ENCODE measurements around the gene SHOX. TPM values are rescaled to one million over a fixed set of nuclear protein-coding genes. Genes with fewer than 3 reads are reported as not detected.
"Not testable (repeated sequence)": the region's sequence is repeated elsewhere in the genome, so short reads cannot be mapped to it uniquely, and the experiment has no call there.

Gene SHOX
- total RNA-seq, 1 donor from 2014 or later = not detected

GRCh38 chrX:619812-620531 lies 10.6 kb upstream of the SHOX start:
- ATAC-seq (peak; percentile 28), DNase-seq (no peak)
- Histone ChIP-seq H3K9me3 (no peaks in the 10 kb centered on the region), H3K36me3 (no peaks in the 10 kb centered on the region), H3K27ac (no peak overlapping the region), H3K4me1 (no peaks in the 10 kb centered on the region), H3K4me3 (no peak overlapping the region), H3K27me3 (peaks cover 44% of the 10 kb centered on the region)
- intact Hi-C loops (cut with DNase I) = no loop called here
- TF ChIP-seq CTCF (IDR thresholded peaks at IDR 0.05) = no peak

GRCh38 chrX:621705-622503 lies 8.7 kb upstream of the SHOX start:
- ATAC-seq (no peak), DNase-seq (no peak)
- no peak overlapping the region for H3K4me3 ChIP-seq
- H3K4me1 ChIP-seq = no peaks in the 10 kb centered on the region
- no peak for TF ChIP-seq CTCF (IDR thresholded peaks at IDR 0.05)
- no peaks in the 10 kb centered on the region for H3K36me3 ChIP-seq
- no peak overlapping the region for H3K27ac ChIP-seq
- intact Hi-C loops (cut with DNase I) = no loop called here
- peaks cover 44% of the 10 kb centered on the region for H3K27me3 ChIP-seq
- H3K9me3 ChIP-seq = no peaks in the 10 kb centered on the region

- DNase-seq, ATAC-seq, H3K27ac ChIP-seq: not testable (repeated sequence)
Observed at GRCh38 chrX:622802-623201, 7.8 kb upstream of the SHOX start.

GRCh38 chrX:623268-623598 lies 7.4 kb upstream of the SHOX start:
- TF ChIP-seq CTCF (IDR thresholded peaks at IDR 0.05) = no peak
- Histone ChIP-seq H3K36me3 (no peaks in the 10 kb centered on the region), H3K27ac (no peak overlapping the region), H3K4me3 (no peak overlapping the region), H3K27me3 (peaks cover 48% of the 10 kb centered on the region), H3K9me3 (no peaks in the 10 kb centered on the region), H3K4me1 (no peaks in the 10 kb centered on the region)
- ATAC-seq = no peak
- DNase-seq = no peak
- intact Hi-C loops (cut with DNase I) = no loop called here

More at GRCh38 chrX:622802-623201, 7.8 kb upstream of the SHOX start:
- H3K27me3 ChIP-seq = peaks cover 46% of the 10 kb centered on the region
- intact Hi-C loops (cut with DNase I); H3K9me3 ChIP-seq; H3K4me3 ChIP-seq; H3K4me1 ChIP-seq; H3K36me3 ChIP-seq: not testable (repeated sequence)

GRCh38 chrX:623599-624315 lies 6.8 kb upstream of the SHOX start:
- peaks cover 45% of the 10 kb centered on the region for H3K27me3 ChIP-seq
- no peaks in the 10 kb centered on the region for H3K9me3 ChIP-seq
- no peaks in the 10 kb centered on the region for H3K36me3 ChIP-seq
- H3K27ac ChIP-seq = no peak overlapping the region
- H3K4me3 ChIP-seq = no peak overlapping the region
- intact Hi-C loops (cut with DNase I) = no loop called here
- no peak for TF ChIP-seq CTCF (IDR thresholded peaks at IDR 0.05)
- ATAC-seq = no peak
- DNase-seq = no peak
- no peaks in the 10 kb centered on the region for H3K4me1 ChIP-seq
